PC-9 (cell line): Measurements from ENCODE around the gene PEAK1. TPM values are rescaled to one million over a fixed set of nuclear protein-coding genes. Genes with fewer than 3 reads are reported as not detected.

ENCODE experiments used
- BruUV-seq: library from RNA; stranded (reverse); fragments of 400-500 nt; replicated peaks from 2 replicates; lab custom pipeline; 2021; lab: Mats Ljungman, UMichigan
- CTCF ChIA-PET: fragments of 300-600 bp; sonication (Branson Sonifier 250); formaldehyde crosslinking; loops from one replicate; lab custom pipeline; 2022; ENCODE audit warnings: antibody characterized with exemption; lab: Charles Lee
- POLR2A ChIA-PET: fragments of 300-600 bp; sonication (Branson Sonifier 250); formaldehyde crosslinking; loops from one replicate; lab custom pipeline; 2022; ENCODE audit warnings: antibody characterized with exemption; ENCODE audit not compliant: unreplicated experiment; lab: Charles Lee
- DNase-seq, 2 experiments: peaks; one replicate each; pipeline versions ENCODE4 v3.0.0 to v3.0.0-alpha.2; 2015 to 2022; ENCODE audit warnings: mixed read lengths in 1 of 2
- H2AFZ ChIP-seq: fragments of 200-600 bp; sonication (generic); 2 replicates; pipeline ENCODE4 v1.8.1; 2017; ENCODE audit warnings: antibody characterized with exemption
- H3F3A ChIP-seq: fragments of 200-600 bp; sonication (generic); 2 replicates; pipeline ENCODE4 v1.8.1; 2017; ENCODE audit warnings: antibody characterized with exemption, mild to moderate bottlenecking, low read depth; ENCODE audit not compliant: insufficient read depth
- H3K27ac ChIP-seq: fragments of 200-600 bp; sonication (generic); 2 replicates; pipeline ENCODE4 v1.6.1; 2016; ENCODE audit warnings: mixed run types
- H3K27me3 ChIP-seq: fragments of 200-600 bp; sonication (generic); 2 replicates; pipeline ENCODE4 v1.6.1; 2016; ENCODE audit warnings: low read depth, mixed run types; ENCODE audit not compliant: insufficient read depth
- H3K36me3 ChIP-seq: fragments of 200-600 bp; sonication (generic); 2 replicates; pipeline ENCODE4 v1.6.1; 2016; ENCODE audit warnings: low read depth, mixed run types
- H3K4me1 ChIP-seq: fragments of 200-600 bp; sonication (generic); replicated peaks from 2 replicates; pipeline ENCODE4 v1.6.1; 2016; ENCODE audit warnings: mixed run types; ENCODE audit not compliant: insufficient read depth
- H3K4me2 ChIP-seq: fragments of 200-600 bp; sonication (generic); 2 replicates; pipeline ENCODE4 v1.6.1; 2017; ENCODE audit warnings: mixed run types
- H3K4me3 ChIP-seq: fragments of 200-600 bp; sonication (generic); 2 replicates; pipeline ENCODE4 v1.6.1; 2016; ENCODE audit warnings: mixed run types
- H3K79me2 ChIP-seq: fragments of 200-600 bp; sonication (generic); 2 replicates; pipeline ENCODE4 v1.6.1; 2017; ENCODE audit warnings: low read depth, mixed run types
- H3K9me2 ChIP-seq: fragments of 200-600 bp; sonication (generic); 2 replicates; pipeline ENCODE4 v1.8.1; 2017; ENCODE audit warnings: mild to moderate bottlenecking; ENCODE audit not compliant: insufficient read depth
- H3K9me3 ChIP-seq: fragments of 200-600 bp; sonication (generic); 2 replicates; pipeline ENCODE4 v1.8.1; 2016; ENCODE audit warnings: low read depth; ENCODE audit not compliant: insufficient read depth
- H4K20me1 ChIP-seq: fragments of 200-600 bp; sonication (generic); 2 replicates; pipeline ENCODE4 v1.8.1; 2017; ENCODE audit not compliant: insufficient read depth
- CTCF ChIP-seq: fragments of 200-600 bp; sonication (generic); conservative IDR thresholded peaks from 2 replicates; pipeline ENCODE4 v1.6.1; 2017; ENCODE audit warnings: mixed run types, antibody characterized with exemption, mild to moderate bottlenecking, moderate library complexity
- EZH2 ChIP-seq: fragments of 200-600 bp; sonication (generic); IDR thresholded peaks from 2 replicates; pipeline ENCODE4 v1.8.0; 2017; ENCODE audit warnings: antibody characterized with exemption, low read depth
- intact Hi-C: fragments of 100-400 bp; cut with micrococcal nuclease; formaldehyde crosslinking; loops from one replicate; pipeline ENCODE4 v1.10.0; 2022; ENCODE audit not compliant: unreplicated experiment
- total RNA-seq: library from RNA; stranded (reverse); gene quantifications from 2 replicates; pipeline ENCODE4 v1.2.3, GENCODE V29; 2021

The PEAK1 gene
- total RNA-seq, 1 experiment from 2014 or later, result 20.7 TPM

GRCh38 chr15:77167406-77167805, 252.5 kb downstream of the PEAK1 start:
- H2AFZ ChIP-seq, result no peak overlapping the region
- CTCF ChIA-PET, result no interaction called here
- H3K27ac ChIP-seq, result no peak overlapping the region
- H3K36me3 ChIP-seq, result no peaks in the 10 kb centered on the region
- H3K9me3 ChIP-seq, result no peaks in the 10 kb centered on the region
- intact Hi-C loops, result no loop called here
- no peak for DNase-seq
- no peak overlapping the region for H3K4me3 ChIP-seq
- no peaks in the 10 kb centered on the region for H3F3A ChIP-seq
- no peak for TF ChIP-seq EZH2
- TF ChIP-seq CTCF, result no peak
- no peaks in the 10 kb centered on the region for H3K27me3 ChIP-seq
- POLR2A ChIA-PET, result no interaction called here
- H3K4me1 ChIP-seq, result no peaks in the 10 kb centered on the region
- no TSS peak for BruUV-seq
- no peaks in the 10 kb centered on the region for H3K9me2 ChIP-seq
- no peaks in the 10 kb centered on the region for H3K79me2 ChIP-seq
- no peaks in the 10 kb centered on the region for H4K20me1 ChIP-seq
- no peak overlapping the region for H3K4me2 ChIP-seq

- H2AFZ ChIP-seq, result no peak overlapping the region
- H3K4me3 ChIP-seq, result no peak overlapping the region
- H3K9me3 ChIP-seq, result no peaks in the 10 kb centered on the region
- no peak overlapping the region for H3K27ac ChIP-seq
- H3F3A ChIP-seq, result peaks cover 19% of the 10 kb centered on the region
- BruUV-seq, result no TSS peak
- H3K4me1 ChIP-seq, result peaks cover 30% of the 10 kb centered on the region
- H3K9me2 ChIP-seq, result no peaks in the 10 kb centered on the region
- no peak for DNase-seq
- CTCF ChIA-PET, result interaction anchor here (0.7 kb wide), 1 partner anchor 17 kb away, joined by 3 read pairs; no protein-coding TSS in a partner anchor
- no peak for TF ChIP-seq EZH2
- TF ChIP-seq CTCF, result no peak
- POLR2A ChIA-PET, result no interaction called here
- H3K79me2 ChIP-seq, result no peaks in the 10 kb centered on the region
- no peaks in the 10 kb centered on the region for H4K20me1 ChIP-seq
- no peak overlapping the region for H3K4me2 ChIP-seq
- no peaks in the 10 kb centered on the region for H3K27me3 ChIP-seq
- H3K36me3 ChIP-seq, result no peaks in the 10 kb centered on the region
- intact Hi-C loops, result no loop called here
Measured at GRCh38 chr15:77163781-77164384, 256.0 kb downstream of the PEAK1 start.

- Histone ChIP-seq H3K9me2 (no peaks in the 10 kb centered on the region), H3K27me3 (no peaks in the 10 kb centered on the region), H4K20me1 (no peaks in the 10 kb centered on the region), H3K27ac (no peak overlapping the region), H3F3A (peaks cover 19% of the 10 kb centered on the region), H3K4me2 (no peak overlapping the region), H3K36me3 (no peaks in the 10 kb centered on the region), H3K4me3 (no peak overlapping the region), H3K79me2 (no peaks in the 10 kb centered on the region), H3K9me3 (no peaks in the 10 kb centered on the region), H2AFZ (no peak overlapping the region), H3K4me1 (peaks cover 30% of the 10 kb centered on the region)
- CTCF ChIA-PET, result no interaction called here
- TF ChIP-seq CTCF (no peak), EZH2 (no peak)
- DNase-seq, result no peak
- intact Hi-C loops, result no loop called here
- no TSS peak for BruUV-seq
- POLR2A ChIA-PET, result no interaction called here
Measured at GRCh38 chr15:77162872-77163633, 256.9 kb downstream of the PEAK1 start.
